ENCODE results near the gene CCDC142.

- no peak for TF ChIP-seq SMC3 (conservative IDR thresholded peaks at IDR 0.05; ENCODE audit: poor library complexity)
- no peak for TF ChIP-seq CTCF (IDR thresholded peaks at IDR 0.05; ENCODE audit: poor library complexity, severe bottlenecking)
- no peak for TF ChIP-seq POLR2AphosphoS5 (IDR thresholded peaks at IDR 0.05)
- TF ChIP-seq EZH2 (IDR thresholded peaks at IDR 0.05; ENCODE audit: borderline replicate concordance, insufficient read depth, low read length, poor library complexity, severe bottlenecking), result no peak
- TF ChIP-seq TAF1 (IDR thresholded peaks at IDR 0.05; ENCODE audit: low read depth), result no peak
- no peak for TF ChIP-seq RAD21 (conservative IDR thresholded peaks at IDR 0.05)
These were observed 21.4 kb downstream of the CCDC142 start for GRCh38 chr2:74461187-74462053.
